ENCODE results near the gene CFAP410.

DNA sequence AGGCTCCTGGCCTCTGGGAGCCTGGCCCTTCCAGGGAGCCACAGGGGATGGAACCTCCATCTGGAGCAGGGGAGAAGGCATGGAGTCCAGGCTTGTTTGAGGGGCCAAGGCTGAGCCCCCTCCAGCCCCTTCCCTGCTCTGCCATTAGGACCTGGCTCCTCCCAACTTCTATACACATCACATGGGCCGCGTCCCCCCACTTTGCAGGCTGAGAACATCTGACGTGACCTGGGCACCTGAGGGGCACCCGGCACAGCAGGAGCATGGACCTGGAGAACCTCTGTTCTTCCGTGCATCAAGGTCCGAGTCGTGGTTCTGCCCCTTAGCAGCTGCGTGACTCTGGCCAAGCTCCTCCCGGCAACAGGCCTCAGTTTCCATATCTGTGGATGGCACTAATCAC is 57.4 kb downstream of the CFAP410 start:
- TF ChIP-seq POLR2A (IDR thresholded peaks at IDR 0.05): no peak
- TF ChIP-seq, protein P1, sequence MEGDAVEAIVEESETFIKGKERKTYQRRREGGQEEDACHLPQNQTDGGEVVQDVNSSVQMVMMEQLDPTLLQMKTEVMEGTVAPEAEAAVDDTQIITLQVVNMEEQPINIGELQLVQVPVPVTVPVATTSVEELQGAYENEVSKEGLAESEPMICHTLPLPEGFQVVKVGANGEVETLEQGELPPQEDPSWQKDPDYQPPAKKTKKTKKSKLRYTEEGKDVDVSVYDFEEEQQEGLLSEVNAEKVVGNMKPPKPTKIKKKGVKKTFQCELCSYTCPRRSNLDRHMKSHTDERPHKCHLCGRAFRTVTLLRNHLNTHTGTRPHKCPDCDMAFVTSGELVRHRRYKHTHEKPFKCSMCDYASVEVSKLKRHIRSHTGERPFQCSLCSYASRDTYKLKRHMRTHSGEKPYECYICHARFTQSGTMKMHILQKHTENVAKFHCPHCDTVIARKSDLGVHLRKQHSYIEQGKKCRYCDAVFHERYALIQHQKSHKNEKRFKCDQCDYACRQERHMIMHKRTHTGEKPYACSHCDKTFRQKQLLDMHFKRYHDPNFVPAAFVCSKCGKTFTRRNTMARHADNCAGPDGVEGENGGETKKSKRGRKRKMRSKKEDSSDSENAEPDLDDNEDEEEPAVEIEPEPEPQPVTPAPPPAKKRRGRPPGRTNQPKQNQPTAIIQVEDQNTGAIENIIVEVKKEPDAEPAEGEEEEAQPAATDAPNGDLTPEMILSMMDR (IDR thresholded peaks at IDR 0.05): no peak

Measured in Peyer's patch (tissue), 4 donors.